SH-SY5Y (cell line): ENCODE results near the gene DOK6.

Source experiments
- GATA2 ChIP-seq: IDR thresholded peaks from 2 replicates; pipeline ENCODE4 v1.6.1; 2011; ENCODE audit warnings: mild to moderate bottlenecking, low read depth, low read length
- GATA3 ChIP-seq: IDR thresholded peaks from 2 replicates; pipeline ENCODE4 v1.6.1; 2011; ENCODE audit warnings: low read depth, mild to moderate bottlenecking, low read length, moderate library complexity

DNA sequence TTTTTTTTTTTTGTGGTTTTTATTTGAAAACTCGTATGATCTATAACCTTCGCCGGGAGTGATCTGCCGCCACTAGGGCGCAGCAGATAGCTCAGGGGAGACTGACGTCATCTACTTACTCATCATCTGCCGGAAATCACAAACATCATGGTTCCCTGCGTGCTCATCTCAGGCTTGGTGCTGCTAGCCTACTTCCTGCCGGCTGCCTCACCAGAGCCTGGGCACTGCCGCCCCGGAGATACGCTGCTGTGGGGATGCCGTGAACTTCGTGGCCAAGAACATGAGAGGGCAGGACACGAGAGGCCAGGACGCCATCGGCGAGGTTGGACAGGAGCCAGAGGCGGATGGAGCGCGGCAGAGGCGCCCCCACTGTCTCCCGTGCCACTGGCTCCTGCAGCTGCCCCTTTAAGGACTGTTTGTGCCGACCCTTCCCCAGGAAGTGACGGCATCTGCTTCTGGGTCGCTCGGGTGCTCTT lies 68.8 kb downstream of the DOK6 start:
- TF ChIP-seq GATA2 (no peak), GATA3 (no peak)
